Measurements from ENCODE around the gene CCL25. TPM values are rescaled to one million over a fixed set of nuclear protein-coding genes. Genes with fewer than 3 reads are reported as not detected.

CCL25 gene
- total RNA-seq, 1 donor from 2014 or later, result not detected

GRCh38 chr19:8084152-8084551, 31.6 kb downstream of the CCL25 start:
- TF ChIP-seq, protein P1, sequence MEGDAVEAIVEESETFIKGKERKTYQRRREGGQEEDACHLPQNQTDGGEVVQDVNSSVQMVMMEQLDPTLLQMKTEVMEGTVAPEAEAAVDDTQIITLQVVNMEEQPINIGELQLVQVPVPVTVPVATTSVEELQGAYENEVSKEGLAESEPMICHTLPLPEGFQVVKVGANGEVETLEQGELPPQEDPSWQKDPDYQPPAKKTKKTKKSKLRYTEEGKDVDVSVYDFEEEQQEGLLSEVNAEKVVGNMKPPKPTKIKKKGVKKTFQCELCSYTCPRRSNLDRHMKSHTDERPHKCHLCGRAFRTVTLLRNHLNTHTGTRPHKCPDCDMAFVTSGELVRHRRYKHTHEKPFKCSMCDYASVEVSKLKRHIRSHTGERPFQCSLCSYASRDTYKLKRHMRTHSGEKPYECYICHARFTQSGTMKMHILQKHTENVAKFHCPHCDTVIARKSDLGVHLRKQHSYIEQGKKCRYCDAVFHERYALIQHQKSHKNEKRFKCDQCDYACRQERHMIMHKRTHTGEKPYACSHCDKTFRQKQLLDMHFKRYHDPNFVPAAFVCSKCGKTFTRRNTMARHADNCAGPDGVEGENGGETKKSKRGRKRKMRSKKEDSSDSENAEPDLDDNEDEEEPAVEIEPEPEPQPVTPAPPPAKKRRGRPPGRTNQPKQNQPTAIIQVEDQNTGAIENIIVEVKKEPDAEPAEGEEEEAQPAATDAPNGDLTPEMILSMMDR (IDR thresholded peaks at IDR 0.05; ENCODE audit: insufficient read depth, low read length, severe bottlenecking), result no peak
- no peak for DNase-seq (ENCODE audit: low read depth)
- H3K4me3 ChIP-seq (ENCODE audit: low read depth, low read length), result no peak overlapping the region
- H3K36me3 ChIP-seq (ENCODE audit: control insufficient read depth, insufficient read depth, low read length), result no peaks in the 10 kb centered on the region
- H3K27me3 ChIP-seq (ENCODE audit: control insufficient read depth, insufficient read depth, low read length), result no peaks in the 10 kb centered on the region
- no peak for FAIRE-seq

DNA sequence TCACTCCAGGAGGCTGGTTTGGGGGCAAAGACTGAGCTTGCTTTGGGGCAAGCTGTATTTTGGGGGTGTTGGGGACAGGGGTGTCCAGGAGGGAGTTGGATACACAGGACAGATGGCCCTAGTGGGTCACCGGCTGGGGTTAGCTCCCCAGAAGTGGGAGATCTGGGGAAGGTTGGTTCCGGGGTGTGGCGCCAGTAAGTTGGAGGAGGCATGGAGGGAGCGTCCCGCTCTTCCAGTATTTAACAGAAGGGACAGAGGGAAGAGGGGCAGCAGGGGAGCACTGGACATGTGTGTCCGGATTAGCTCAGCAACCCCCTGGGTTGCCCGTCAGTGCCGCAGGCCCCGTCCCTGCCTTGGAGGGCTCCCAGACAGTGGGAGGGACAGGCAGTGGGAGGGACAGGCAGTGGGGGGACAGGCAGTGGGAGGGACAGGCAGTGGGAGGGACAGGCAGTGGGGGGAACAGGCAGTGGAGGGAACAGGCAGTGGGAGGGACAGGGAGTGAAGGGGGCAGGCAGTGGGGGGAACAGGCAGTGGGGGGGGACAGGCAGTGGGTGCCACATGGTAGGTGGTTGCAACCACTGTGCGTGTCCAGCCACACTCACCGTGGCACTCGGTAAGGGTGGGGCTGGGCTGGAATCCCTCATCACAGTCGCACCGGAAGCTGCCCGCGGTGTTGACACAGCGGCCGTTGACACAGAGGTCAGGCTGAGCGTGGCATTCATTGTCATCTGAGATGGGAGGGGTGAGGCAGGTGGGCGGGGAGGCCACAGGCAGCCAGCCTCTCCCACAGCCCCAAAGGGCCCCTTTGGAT, 33.2 kb downstream of the CCL25 start:
- no peak for FAIRE-seq
- no peaks in the 10 kb centered on the region for H3K27me3 ChIP-seq (ENCODE audit: control insufficient read depth, insufficient read depth, low read length)
- no peaks in the 10 kb centered on the region for H3K36me3 ChIP-seq (ENCODE audit: control insufficient read depth, insufficient read depth, low read length)
- DNase-seq (ENCODE audit: low read depth), result no peak
- H3K4me3 ChIP-seq (ENCODE audit: low read depth, low read length), result no peak overlapping the region
- TF ChIP-seq, protein P1 (IDR thresholded peaks at IDR 0.05; ENCODE audit: insufficient read depth, low read length, severe bottlenecking), result no peak

GRCh38 chr19:8086849-8087248, 34.3 kb downstream of the CCL25 start:
- no peaks in the 10 kb centered on the region for H3K36me3 ChIP-seq (ENCODE audit: control insufficient read depth, insufficient read depth, low read length)
- FAIRE-seq (no peak), DNase-seq (ENCODE audit: low read depth) (no peak)
- H3K27me3 ChIP-seq (ENCODE audit: control insufficient read depth, insufficient read depth, low read length), result no peaks in the 10 kb centered on the region
- H3K4me3 ChIP-seq (ENCODE audit: low read depth, low read length), result no peak overlapping the region
- TF ChIP-seq, protein P1 (IDR thresholded peaks at IDR 0.05; ENCODE audit: insufficient read depth, low read length, severe bottlenecking), result no peak

DNA sequence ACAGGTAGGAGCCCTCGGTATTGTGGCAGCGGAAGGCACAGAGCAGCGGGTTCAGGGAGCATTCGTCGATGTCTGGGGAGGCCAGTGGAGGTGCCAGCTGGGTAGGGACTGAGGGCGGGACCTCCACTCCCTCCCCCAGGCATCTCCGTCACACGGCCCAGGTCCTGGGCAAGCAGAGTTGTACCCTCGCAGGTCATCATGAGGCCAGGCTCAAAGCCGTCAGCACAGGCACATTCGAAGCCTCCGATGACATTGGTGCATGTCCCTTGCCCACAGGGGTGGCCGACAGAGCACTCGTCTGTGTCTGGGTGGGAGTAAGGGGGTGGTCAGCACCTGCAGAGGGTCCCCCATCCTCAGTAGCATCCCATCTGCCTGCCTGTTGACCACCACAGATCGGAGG, 35.3 kb downstream of the CCL25 start:
- Histone ChIP-seq H3K4me3 (ENCODE audit: low read depth, low read length) (no peak overlapping the region), H3K36me3 (ENCODE audit: control insufficient read depth, insufficient read depth, low read length) (no peaks in the 10 kb centered on the region), H3K27me3 (ENCODE audit: control insufficient read depth, insufficient read depth, low read length) (no peaks in the 10 kb centered on the region)
- TF ChIP-seq, protein P1 (IDR thresholded peaks at IDR 0.05; ENCODE audit: insufficient read depth, low read length, severe bottlenecking), result no peak
- peak; percentile 43 for FAIRE-seq
- DNase-seq (ENCODE audit: low read depth), result no peak

DNA sequence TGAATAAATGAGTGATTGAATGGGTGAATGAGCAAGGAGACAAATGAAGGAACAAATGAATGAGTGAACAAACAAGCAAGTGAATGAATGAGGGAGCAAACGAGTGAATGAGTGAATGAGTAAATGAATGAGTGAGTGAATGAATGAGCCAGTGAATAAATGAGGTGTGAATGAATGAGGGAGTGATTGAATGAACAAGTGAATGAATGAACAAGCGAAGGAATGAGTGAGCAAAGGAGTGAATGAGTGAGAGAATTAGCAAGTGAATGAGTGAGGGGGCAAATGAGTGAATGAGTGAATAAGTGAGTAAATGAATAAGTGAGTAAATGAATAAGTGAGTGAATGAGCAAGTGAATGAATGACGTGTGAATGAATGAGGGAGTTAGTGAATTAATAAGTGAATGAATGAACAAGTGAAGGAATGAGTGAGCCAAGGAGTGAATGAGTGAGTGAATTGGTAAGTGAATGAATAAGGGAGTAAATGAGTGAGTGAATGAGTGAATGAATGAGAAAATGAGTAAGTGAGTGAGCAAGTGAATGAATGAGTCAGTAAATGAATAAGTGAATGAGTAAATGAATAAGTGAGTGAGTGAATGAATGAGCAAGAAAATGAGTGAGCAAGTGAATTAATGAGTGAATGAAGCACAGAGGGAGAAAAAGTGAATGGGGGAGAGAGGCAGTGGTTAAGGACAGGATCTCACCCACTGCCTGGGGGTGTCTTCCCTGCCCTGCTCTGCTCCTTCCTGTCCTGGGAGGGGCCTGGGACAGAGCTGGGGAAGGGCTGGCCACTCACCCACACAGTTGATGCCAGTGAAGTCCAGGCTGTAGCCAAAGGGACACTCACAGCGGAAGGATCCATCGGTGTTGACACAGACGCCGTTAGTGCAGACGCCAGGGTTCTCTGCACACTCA, 36.4 kb downstream of the CCL25 start:
- Histone ChIP-seq H3K27me3 (ENCODE audit: control insufficient read depth, insufficient read depth, low read length) (no peaks in the 10 kb centered on the region), H3K36me3 (ENCODE audit: control insufficient read depth, insufficient read depth, low read length) (no peaks in the 10 kb centered on the region)
- FAIRE-seq, result no peak

More for the DNA sequence above, 36.4 kb downstream of the CCL25 start:
- TF ChIP-seq, protein P1 (IDR thresholded peaks at IDR 0.05; ENCODE audit: insufficient read depth, low read length, severe bottlenecking), result no peak
- DNase-seq (ENCODE audit: low read depth), result no peak
- H3K4me3 ChIP-seq (ENCODE audit: low read depth, low read length), result no peak overlapping the region

All from bronchial epithelial cell (primary cell).